GM12878 (cell line): ENCODE measurements around the gene BAHD1. TPM values are rescaled to one million over a fixed set of nuclear protein-coding genes. Genes with fewer than 3 reads are reported as not detected.

Source experiments
- ATAC-seq: fragments of 200-7000 bp; cut with Tn5 transposase; 3 replicates; pipeline ENCODE4 v1.9.1; 2020; ENCODE audit warnings: mild to moderate bottlenecking, moderate library complexity
- BruUV-seq: library from RNA; stranded (reverse); fragments of 400-500 nt; replicated peaks from 2 replicates; lab custom pipeline; 2021; lab: Mats Ljungman, UMichigan
- CTCF ChIA-PET: fragments of 300-600 bp; sonication (Branson Sonifier 250); formaldehyde crosslinking; extraction: SDS; loops from one replicate; lab custom pipeline; 2021; ENCODE audit warnings: inconsistent platforms; lab: Yijun Ruan, JAX
- POLR2A ChIA-PET: fragments of 350-600 bp; formaldehyde crosslinking; extraction: SDS; loops from one replicate; lab custom pipeline; 2021; ENCODE audit warnings: inconsistent platforms; lab: Charles Lee
- RAD21 ChIA-PET: fragments of 300-600 bp; sonication (Branson Sonifier 250); formaldehyde crosslinking; loops from one replicate; lab custom pipeline; 2023; ENCODE audit warnings: antibody characterized with exemption; ENCODE audit not compliant: unreplicated experiment; lab: Charles Lee
- SMC1A ChIA-PET: fragments of 300-600 bp; sonication (Branson Sonifier 250); formaldehyde crosslinking; loops from one replicate; lab custom pipeline; 2023; ENCODE audit not compliant: unreplicated experiment, uncharacterized antibody; lab: Charles Lee
- DNase-seq: peaks from one replicate; pipeline ENCODE4 v3.0.0-alpha.2; 2011; ENCODE audit warnings: low read depth, low spot score
- FAIRE-seq: peaks from 3 replicates; lab custom pipeline; 2011; peaks lifted over from hg19 to GRCh38; lab: Jason Lieb, UNC
- H2AFZ ChIP-seq: 2 replicates; pipeline ENCODE4 v1.6.0; 2011; ENCODE audit warnings: low read depth, low read length, control low read depth; ENCODE audit not compliant: control insufficient read depth
- H3K27ac ChIP-seq: 2 replicates; pipeline ENCODE4 v1.5.1; 2011; ENCODE audit warnings: control low read depth; ENCODE audit not compliant: control insufficient read depth, insufficient read depth
- H3K27me3 ChIP-seq, 2 experiments: replicated peaks in 1 of 2; 2 replicates each; pipeline versions ENCODE4 v1.6.0 to v1.6.1; 2011; ENCODE audit warnings: low read length in 1 of 2; ENCODE audit not compliant: control insufficient read depth in 2 of 2, insufficient read depth in 2 of 2
- H3K36me3 ChIP-seq, 2 experiments: 2 replicates each; pipeline ENCODE4 v1.5.1; 2011; ENCODE audit warnings: low read length in 1 of 2; ENCODE audit not compliant: control insufficient read depth in 2 of 2, insufficient read depth in 2 of 2
- H3K4me1 ChIP-seq: 2 replicates; pipeline ENCODE4 v1.6.1; 2011; ENCODE audit warnings: mild to moderate bottlenecking, low read length, moderate library complexity, mixed read lengths; ENCODE audit not compliant: control insufficient read depth, insufficient read depth
- H3K4me2 ChIP-seq: 2 replicates; pipeline ENCODE4 v1.6.0; 2011; ENCODE audit warnings: control low read depth; ENCODE audit not compliant: control insufficient read depth, insufficient read depth
- H3K4me3 ChIP-seq: fragments of 200-600 bp; sonication (generic); 2 replicates; pipeline ENCODE4 v1.5.1; 2016
- H3K79me2 ChIP-seq: 2 replicates; pipeline ENCODE4 v1.6.0; 2011; ENCODE audit warnings: low read length; ENCODE audit not compliant: control insufficient read depth, insufficient read depth
- H3K9ac ChIP-seq: 2 replicates; pipeline ENCODE4 v1.8.0; 2011; ENCODE audit warnings: low read length, control low read depth, mixed read lengths; ENCODE audit not compliant: control insufficient read depth, insufficient read depth
- H3K9me3 ChIP-seq: replicated peaks from 3 replicates; pipeline ENCODE4 v1.5.1; 2011; ENCODE audit warnings: mild to moderate bottlenecking, low read length; ENCODE audit not compliant: control insufficient read depth, insufficient read depth
- H4K20me1 ChIP-seq: 2 replicates; pipeline ENCODE4 v1.6.0; 2011; ENCODE audit not compliant: control insufficient read depth, insufficient read depth
- EED ChIP-seq: sonication (generic); IDR thresholded peaks from 2 replicates; pipeline ENCODE4 v1.6.1; 2016; ENCODE audit warnings: antibody characterized with exemption, low read depth
- FOXK2 ChIP-seq: fragments of 450-650 bp; IDR thresholded peaks from 2 replicates; pipeline ENCODE4 v1.6.1; 2017; ENCODE audit warnings: mild to moderate bottlenecking, moderate library complexity
- MEF2B ChIP-seq: fragments of 450-650 bp; IDR thresholded peaks from 2 replicates; pipeline ENCODE4 v1.6.1; 2018; ENCODE audit warnings: mild to moderate bottlenecking, moderate library complexity; ENCODE audit not compliant: partially characterized antibody, poor library complexity, severe bottlenecking
- NFYB ChIP-seq: IDR thresholded peaks from 2 replicates; pipeline ENCODE4 v1.6.1; 2011; ENCODE audit warnings: low read depth, mild to moderate bottlenecking, low read length, improper control_type of control experiment, moderate library complexity; ENCODE audit not compliant: insufficient read depth
- POLR2A ChIP-seq: IDR thresholded peaks from 2 replicates; pipeline ENCODE4 v1.6.1; 2011; ENCODE audit warnings: low read depth, mild to moderate bottlenecking, low read length
- RFX5 ChIP-seq: IDR thresholded peaks from 2 replicates; pipeline ENCODE4 v1.6.1; 2011; ENCODE audit warnings: low read depth, low read length, improper control_type of control experiment
- SIN3A ChIP-seq: IDR thresholded peaks from 2 replicates; pipeline ENCODE4 v1.6.1; 2012; ENCODE audit warnings: low read depth, low read length, improper control_type of control experiment
- TBL1XR1 ChIP-seq: IDR thresholded peaks from 2 replicates; pipeline ENCODE4 v1.6.1; 2012; ENCODE audit warnings: low read depth, low read length, improper control_type of control experiment
- ZNF622 ChIP-seq: fragments of 450-650 bp; IDR thresholded peaks from 2 replicates; pipeline ENCODE4 v1.6.1; 2017; ENCODE audit warnings: mild to moderate bottlenecking, inconsistent platforms
- WGBS: methylation state at CpG from one replicate; pipeline ENCODE4 v1.1.6; 2016; ENCODE audit warnings: low lambda C conversion rate; ENCODE audit not compliant: insufficient replicate concordance, insufficient coverage; ENCODE audit errors: missing lambda C conversion rate; 5-methylcytosine and 5-hydroxymethylcytosine counted together
- in situ Hi-C: fragments of 300-500 bp; cut with MboI; formaldehyde crosslinking; loops from 9 replicates; pipeline ENCODE4 v1.14.3; 2018; ENCODE audit warnings: mixed read lengths
- intact Hi-C: fragments of 100-400 bp; cut with micrococcal nuclease; formaldehyde crosslinking; loops from one replicate; pipeline ENCODE4 v1.14.2; 2022; ENCODE audit not compliant: unreplicated experiment
- polyA plus RNA-seq, 11 experiments: library from polyadenylated mRNA; depleted of rRNA in 4 of 11; unstranded in 6 of 11; stranded (reverse) in 5 of 11; fragments of >200 nt; fragmentation: Nextera tagmentation in 4 of 11; fragmentation: Illumina TruSeq in 1 of 11; extraction: Ambion mirVana in 4 of 11; extraction: Trizol in 1 of 11; gene quantifications; 1 replicate in 1 of 11; 2 replicates in 10 of 11; pipeline versions ENCODE4 v1.2.1 to v1.2.3, GENCODE V29; 2011 to 2016; ENCODE audit warnings: inconsistent platforms in 2 of 11, missing spikeins in 2 of 11, low read depth in 1 of 11
- total RNA-seq, 4 experiments: library from RNA; depleted of rRNA in 3 of 4; stranded (reverse); fragments of >200 nt in 3 of 4; fragmentation: Illumina TruSeq in 1 of 4; extraction: Trizol in 1 of 4; gene quantifications; 2 replicates each; pipeline versions ENCODE4 v1.2.1 to v1.2.3, GENCODE V29; 2013 to 2021
- TF ChIP-seq, protein P1 (sequence below): IDR thresholded peaks from 2 replicates; pipeline ENCODE4 v1.6.1; 2012; ENCODE audit warnings: low read length, inconsistent platforms

Gene BAHD1
- total and polyA plus RNA-seq, 10 of the 15 experiments (the other 5 are each of a cell fraction or from before 2014, with no cell fraction given), result 0.21 to 21.8 (median 5.8) TPM

DNA sequence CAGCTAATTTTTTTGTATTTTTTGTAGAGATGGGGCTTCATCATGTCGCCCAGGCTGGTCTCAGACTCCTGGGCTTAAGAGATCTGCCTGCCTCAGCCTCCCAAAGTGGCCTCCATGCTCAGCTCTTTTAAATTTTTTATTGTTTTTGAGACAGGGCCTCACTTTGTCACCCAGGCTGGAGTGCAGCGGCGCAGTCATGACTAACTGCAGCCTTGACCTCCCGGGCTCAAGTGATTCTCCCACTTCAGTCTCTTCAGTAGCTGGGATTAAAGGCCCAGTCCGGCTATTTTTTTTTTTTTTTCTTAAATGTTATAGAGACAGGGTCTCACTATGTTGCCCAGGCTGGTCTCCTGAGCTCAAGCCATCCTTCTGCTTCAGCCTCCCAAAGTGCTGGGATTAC lies 15.1 kb upstream of the BAHD1 start:
- TF ChIP-seq SIN3A, result no peak
- no peak for TF ChIP-seq POLR2A
- no peak for TF ChIP-seq ZNF622
- TF ChIP-seq FOXK2, result no peak
- no peak for TF ChIP-seq EED
- no peak for TF ChIP-seq TBL1XR1
- no peak for TF ChIP-seq MEF2B
- TF ChIP-seq, protein P1, sequence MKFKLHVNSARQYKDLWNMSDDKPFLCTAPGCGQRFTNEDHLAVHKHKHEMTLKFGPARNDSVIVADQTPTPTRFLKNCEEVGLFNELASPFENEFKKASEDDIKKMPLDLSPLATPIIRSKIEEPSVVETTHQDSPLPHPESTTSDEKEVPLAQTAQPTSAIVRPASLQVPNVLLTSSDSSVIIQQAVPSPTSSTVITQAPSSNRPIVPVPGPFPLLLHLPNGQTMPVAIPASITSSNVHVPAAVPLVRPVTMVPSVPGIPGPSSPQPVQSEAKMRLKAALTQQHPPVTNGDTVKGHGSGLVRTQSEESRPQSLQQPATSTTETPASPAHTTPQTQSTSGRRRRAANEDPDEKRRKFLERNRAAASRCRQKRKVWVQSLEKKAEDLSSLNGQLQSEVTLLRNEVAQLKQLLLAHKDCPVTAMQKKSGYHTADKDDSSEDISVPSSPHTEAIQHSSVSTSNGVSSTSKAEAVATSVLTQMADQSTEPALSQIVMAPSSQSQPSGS, result no peak
- no peak for TF ChIP-seq RFX5
- TF ChIP-seq NFYB, result no peak
- TF ChIP-seq, all 136 proteins: peak for 0
- intact Hi-C loops, result no loop called here
- POLR2A ChIA-PET, result interaction anchor here (0.7 kb wide), 1 partner anchor 60 kb away, joined by 3 read pairs; no protein-coding TSS in a partner anchor
- Histone ChIP-seq H2AFZ (no peak overlapping the region), H3K27me3 (no peaks in the 10 kb centered on the region; a peak in 1 of 4 replicates), H3K79me2 (no peaks in the 10 kb centered on the region), H3K9ac (no peak overlapping the region), H3K4me1 (no peaks in the 10 kb centered on the region), H3K4me3 (no peak overlapping the region), H3K27ac (no peak overlapping the region), H4K20me1 (no peaks in the 10 kb centered on the region), H3K36me3 (no peaks in the 10 kb centered on the region), H3K4me2 (no peak overlapping the region), H3K9me3 (no peaks in the 10 kb centered on the region)
- ATAC-seq (no peak), DNase-seq (no peak), FAIRE-seq (no peak)
- WGBS, result 74% methylated on average over 5 of the region's 5 CpGs
- RAD21 ChIA-PET, result interaction anchor here (1.9 to 2.3 kb wide), 2 partner anchors 19 to 82 kb away, joined by 5 to 11 read pairs; partner anchors contain the start of gene IVD
- SMC1A ChIA-PET, result interaction anchor here (0.5 to 1.1 kb wide), 2 partner anchors 18 to 133 kb away, joined by 3 read pairs; no protein-coding TSS in a partner anchor
- CTCF ChIA-PET, result interaction anchor here (1.5 to 6.6 kb wide), 4 partner anchors 43 to 146 kb away, joined by 5 to 111 read pairs (median 38); partner anchors contain the start of genes CCDC9B and KNSTRN
- in situ Hi-C loops, result no loop called here
- no TSS peak for BruUV-seq
